GM12875 (cell line): Measurements from ENCODE around the gene SPEM2.

Experiments used
- H3K4me3 ChIP-seq: one replicate; pipeline ENCODE4 v1.5.1; 2011; ENCODE audit warnings: low read depth, low read length, control low read depth
- CTCF ChIP-seq: IDR thresholded peaks from 2 replicates; pipeline ENCODE4 v1.5.1; 2011; ENCODE audit warnings: low read depth, mild to moderate bottlenecking, control low read depth, inconsistent platforms, low read length, moderate library complexity, borderline replicate concordance; ENCODE audit not compliant: insufficient read depth

The SPEM2 gene

GRCh38 chr17:7416323-7416722, 9.1 kb upstream of the SPEM2 start:
- 0 out of 2 replicates have a peak, but pooled peaks have one; percentile 18 for TF ChIP-seq CTCF
- no peak overlapping the region for H3K4me3 ChIP-seq

GRCh38 chr17:7417056-7417655, 8.3 kb upstream of the SPEM2 start:
- TF ChIP-seq CTCF, result no peak
- H3K4me3 ChIP-seq, result no peak overlapping the region

GRCh38 chr17:7418472-7419152, 6.8 kb upstream of the SPEM2 start:
- no peak overlapping the region for H3K4me3 ChIP-seq
- TF ChIP-seq CTCF, result no peak

- TF ChIP-seq CTCF, result no peak
- no peak within 1 kb of the TSS for H3K4me3 ChIP-seq
Observed at GRCh38 chr17:7419819-7420610, 5.4 kb upstream of the SPEM2 start, which contains the start of gene SPEM1. TSS of gene SPEM1 (plus strand) at chr17:7420324. CDS start at chr17:7420385, 61 bp downstream.

GRCh38 chr17:7421186-7421585, 4.2 kb upstream of the SPEM2 start:
- no peak for TF ChIP-seq CTCF

GRCh38 chr17:7423679-7424078, 1.7 kb upstream of the SPEM2 start:
- no peak for TF ChIP-seq CTCF
- no peak overlapping the region for H3K4me3 ChIP-seq

More at GRCh38 chr17:7421186-7421585, 4.2 kb upstream of the SPEM2 start:
- H3K4me3 ChIP-seq, result no peak overlapping the region
